Keratinocyte (primary cell): ENCODE data around the gene EYA4. TPM values are rescaled to one million over a fixed set of nuclear protein-coding genes. Genes with fewer than 3 reads are reported as not detected.

ENCODE experiments used
- DNase-seq: peaks from one replicate; pipeline ENCODE4 v3.0.0-alpha.2; 2011; ENCODE audit warnings: low read depth, missing footprints, low spot score
- FAIRE-seq: peaks from 2 replicates; lab custom pipeline; 2011; peaks lifted over from hg19 to GRCh38; lab: Jason Lieb, UNC
- H2AFZ ChIP-seq: 2 replicates; pipeline ENCODE4 v1.6.0; 2012; ENCODE audit warnings: low read length, control low read depth, inconsistent platforms; ENCODE audit not compliant: control insufficient read depth
- H3K27ac ChIP-seq: 2 replicates; pipeline ENCODE4 v1.5.1; 2011; ENCODE audit warnings: low read length; ENCODE audit not compliant: control insufficient read depth, insufficient read depth
- H3K27me3 ChIP-seq: 3 replicates; pipeline ENCODE4 v1.6.0; 2011; ENCODE audit warnings: low read length; ENCODE audit not compliant: control insufficient read depth, insufficient read depth; ENCODE audit errors: extremely low read depth
- H3K36me3 ChIP-seq, 2 experiments: 2 replicates in 1 of 2; 3 replicates in 1 of 2; pipeline ENCODE4 v1.5.1; 2011; ENCODE audit warnings: low read length in 2 of 2, mild to moderate bottlenecking in 1 of 2; ENCODE audit not compliant: control insufficient read depth in 2 of 2, insufficient read depth in 2 of 2; ENCODE audit errors: extremely low read depth in 1 of 2
- H3K4me1 ChIP-seq: 3 replicates; pipeline ENCODE4 v1.5.1; 2011; ENCODE audit warnings: low read length; ENCODE audit not compliant: control insufficient read depth, insufficient read depth; ENCODE audit errors: extremely low read depth
- H3K4me2 ChIP-seq: 3 replicates; pipeline ENCODE4 v1.6.0; 2011; ENCODE audit warnings: low read depth, low read length; ENCODE audit not compliant: control insufficient read depth, insufficient read depth; ENCODE audit errors: extremely low read depth
- H3K4me3 ChIP-seq, 3 experiments: fragments of 200-600 bp in 1 of 3; sonication (generic) in 1 of 3; 2 replicates in 2 of 3; 3 replicates in 1 of 3; pipeline ENCODE4 v1.5.1; 2011 to 2016; ENCODE audit warnings: low read length in 3 of 3, mild to moderate bottlenecking in 3 of 3, control low read depth in 2 of 3, inconsistent platforms in 1 of 3, low read depth in 1 of 3, mixed read lengths in 1 of 3, mixed run types in 1 of 3, moderate library complexity in 1 of 3; ENCODE audit not compliant: control insufficient read depth in 2 of 3, insufficient read depth in 2 of 3; ENCODE audit errors: extremely low read depth in 1 of 3
- H3K79me2 ChIP-seq: 2 replicates; pipeline ENCODE4 v1.6.0; 2012; ENCODE audit warnings: low read length; ENCODE audit not compliant: control insufficient read depth, insufficient read depth
- H3K9ac ChIP-seq: 3 replicates; pipeline ENCODE4 v1.6.0; 2011; ENCODE audit warnings: low read length; ENCODE audit not compliant: control insufficient read depth, insufficient read depth; ENCODE audit errors: extremely low read depth
- H3K9me1 ChIP-seq: 3 replicates; pipeline ENCODE4 v1.6.0; 2011; ENCODE audit warnings: low read length; ENCODE audit not compliant: control insufficient read depth, insufficient read depth; ENCODE audit errors: extremely low read depth
- H3K9me3 ChIP-seq: 2 replicates; pipeline ENCODE4 v1.5.1; 2012; ENCODE audit warnings: low read depth, low read length; ENCODE audit not compliant: control insufficient read depth
- H4K20me1 ChIP-seq: 3 replicates; pipeline ENCODE4 v1.6.0; 2011; ENCODE audit warnings: low read length; ENCODE audit not compliant: control insufficient read depth, insufficient read depth; ENCODE audit errors: extremely low read depth
- CTCF ChIP-seq, 3 experiments: IDR thresholded peaks in 1 of 3; conservative IDR thresholded peaks in 1 of 3; optimal IDR thresholded peaks in 1 of 3; 2 replicates in 2 of 3; 3 replicates in 1 of 3; pipeline versions ENCODE3 to v1.5.1; 2011; ENCODE audit warnings: low read length in 3 of 3, mild to moderate bottlenecking in 3 of 3, moderate library complexity in 2 of 3, control low read depth in 1 of 3, inconsistent platforms in 1 of 3; ENCODE audit not compliant: insufficient read depth in 2 of 3; ENCODE audit errors: extremely low read depth in 1 of 3
- EZH2 ChIP-seq: IDR thresholded peaks from one replicate; pipeline ENCODE4 v1.6.1; 2012; ENCODE audit warnings: inconsistent platforms, mild to moderate bottlenecking, low read length, moderate library complexity
- dilution Hi-C: fragments of 300-500 bp; cut with MboI; formaldehyde crosslinking; loops from one replicate; pipeline ENCODE4 v1.7.0; 2020; ENCODE audit warnings: low sequenced_read_pairs; ENCODE audit not compliant: extremely low pct_ligation_motif_present
- polyA plus RNA-seq, 5 experiments: library from polyadenylated mRNA; depleted of rRNA in 3 of 5; stranded (reverse) in 3 of 5; stranded (forward) in 1 of 5; unstranded in 1 of 5; fragments of >200 nt; gene quantifications; 1 replicate in 1 of 5; 2 replicates in 3 of 5; 3 replicates in 1 of 5; pipeline versions ENCODE4 v1.2.1 to v1.2.3, GENCODE V29; 2011 to 2012; ENCODE audit warnings: missing spikeins in 2 of 5, low read depth in 1 of 5, low replicate concordance in 1 of 5

Gene EYA4
- polyA plus RNA-seq, 1 donor (not counting 4 experiments of a cell fraction or from before 2014, with no cell fraction given), result 0.01 TPM

- FAIRE-seq, result no peak
- dilution Hi-C loops, result no loop called here
Measured at GRCh38 chr6:133504158-133504557, 263.0 kb downstream of the EYA4 start.

DNA sequence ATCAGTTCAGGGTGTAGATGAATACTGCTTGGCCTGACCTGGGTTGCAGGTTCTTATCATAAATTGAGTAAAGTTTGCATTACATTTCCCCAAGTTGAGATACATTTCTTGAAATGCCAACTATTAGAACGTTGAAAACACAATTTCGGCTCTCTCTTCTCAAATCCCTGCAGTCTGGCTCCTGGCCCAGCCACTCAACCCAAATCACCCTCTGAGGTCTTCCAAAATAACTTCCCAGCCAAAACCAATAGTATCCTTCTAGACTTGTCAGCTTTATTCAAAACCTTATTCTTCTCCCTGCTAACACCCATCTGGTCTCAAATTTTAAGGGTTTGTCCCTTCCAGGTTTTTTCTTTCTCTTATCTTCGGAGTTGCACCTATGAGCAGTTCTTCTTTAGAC lies 263.6 kb downstream of the EYA4 start:
- no peak for TF ChIP-seq EZH2
- TF ChIP-seq CTCF (optimal IDR thresholded peaks at IDR 0.05 in 1 of 3, IDR thresholded peaks at IDR 0.05 in 1 of 3, conservative IDR thresholded peaks at IDR 0.05 in 1 of 3; ENCODE audit: extremely low read depth in 1 of 3, insufficient read depth in 2 of 3, low read length in 3 of 3), result no peak
- no peak overlapping the region for H3K4me3 ChIP-seq
- FAIRE-seq (no peak), DNase-seq (no peak)
- no peaks in the 10 kb centered on the region for H4K20me1 ChIP-seq
- H3K36me3 ChIP-seq, result no peaks in the 10 kb centered on the region
- H3K27me3 ChIP-seq, result no peaks in the 10 kb centered on the region
- dilution Hi-C loops, result no loop called here
- no peak overlapping the region for H3K4me2 ChIP-seq
- no peaks in the 10 kb centered on the region for H3K9me3 ChIP-seq
- H3K27ac ChIP-seq, result no peak overlapping the region
- H3K9me1 ChIP-seq, result no peaks in the 10 kb centered on the region
- H2AFZ ChIP-seq, result no peak overlapping the region
- no peaks in the 10 kb centered on the region for H3K79me2 ChIP-seq
- H3K4me1 ChIP-seq, result no peaks in the 10 kb centered on the region
- no peak overlapping the region for H3K9ac ChIP-seq

More at GRCh38 chr6:133504158-133504557, 263.0 kb downstream of the EYA4 start:
- Histone ChIP-seq H3K27me3 (no peaks in the 10 kb centered on the region), H2AFZ (no peak overlapping the region), H3K9me3 (no peaks in the 10 kb centered on the region), H3K79me2 (no peaks in the 10 kb centered on the region), H3K9ac (no peak overlapping the region), H3K4me1 (no peaks in the 10 kb centered on the region), H3K9me1 (no peaks in the 10 kb centered on the region), H3K4me3 (no peak overlapping the region), H3K36me3 (no peaks in the 10 kb centered on the region), H3K4me2 (no peak overlapping the region), H4K20me1 (no peaks in the 10 kb centered on the region), H3K27ac (no peak overlapping the region)
- DNase-seq, result no peak
- TF ChIP-seq EZH2 (no peak), CTCF (optimal IDR thresholded peaks at IDR 0.05 in 1 of 3, IDR thresholded peaks at IDR 0.05 in 1 of 3, conservative IDR thresholded peaks at IDR 0.05 in 1 of 3; ENCODE audit: extremely low read depth in 1 of 3, insufficient read depth in 2 of 3, low read length in 3 of 3) (no peak)
